ENCODE data around the gene ANKMY2. TPM values are rescaled to one million over a fixed set of nuclear protein-coding genes. Genes with fewer than 3 reads are reported as not detected.
A peak's percentile ranks its signal among the peaks of the same experiment; 100 is the strongest.
"Not testable (repeated sequence)": the region's sequence is repeated elsewhere in the genome, so short reads cannot be mapped to it uniquely, and the experiment has no call there.

ANKMY2 gene
- polyA plus RNA-seq, 1 donor from 2014 or later: 16.9 TPM

DNA sequence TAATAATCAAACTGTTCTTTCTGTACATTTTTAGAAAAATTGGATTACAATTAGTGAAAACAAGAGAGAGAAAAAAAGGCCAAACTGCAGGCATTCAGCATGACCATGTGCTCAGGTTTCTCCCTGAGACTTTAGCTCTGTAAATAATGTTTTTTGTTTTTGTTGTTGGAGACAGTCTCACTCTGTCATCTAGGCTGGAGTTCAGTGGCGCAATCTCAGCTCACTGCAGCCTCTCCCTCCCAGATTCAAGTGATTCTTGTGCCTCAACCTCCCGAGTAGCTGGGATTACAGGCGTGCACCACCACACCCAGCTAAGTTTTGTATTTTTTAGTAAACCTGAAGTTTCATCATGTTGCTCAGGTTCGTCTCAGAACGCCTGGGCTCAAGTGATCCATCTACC is 23.4 kb upstream of the ANKMY2 start:
- H3K27me3 Mint-ChIP-seq: no peaks in the 10 kb centered on the region
- peaks cover 22% of the 10 kb centered on the region for H3K36me3 Mint-ChIP-seq
- no peak overlapping the region for H3K4me3 Mint-ChIP-seq
- H3K27ac Mint-ChIP-seq: no peak overlapping the region
- peaks cover 0 to 2% (median 0%) of the 10 kb centered on the region in 3 donors for H3K9me3 Mint-ChIP-seq
- H3K4me1 Mint-ChIP-seq: peaks cover 0 to 6% (median 6%) of the 10 kb centered on the region in 3 donors

GRCh38 chr7:16668049-16668858 is 22.7 kb upstream of the ANKMY2 start:
- Mint-ChIP-seq H3K9me3 (peaks cover 0 to 2% (median 0%) of the 10 kb centered on the region in 3 donors), H3K4me1 (peaks cover 0 to 8% (median 7%) of the 10 kb centered on the region in 3 donors), H3K27ac (no peak overlapping the region), H3K36me3 (peaks cover 22% of the 10 kb centered on the region), H3K4me3 (no peak overlapping the region), H3K27me3 (no peaks in the 10 kb centered on the region)

DNA sequence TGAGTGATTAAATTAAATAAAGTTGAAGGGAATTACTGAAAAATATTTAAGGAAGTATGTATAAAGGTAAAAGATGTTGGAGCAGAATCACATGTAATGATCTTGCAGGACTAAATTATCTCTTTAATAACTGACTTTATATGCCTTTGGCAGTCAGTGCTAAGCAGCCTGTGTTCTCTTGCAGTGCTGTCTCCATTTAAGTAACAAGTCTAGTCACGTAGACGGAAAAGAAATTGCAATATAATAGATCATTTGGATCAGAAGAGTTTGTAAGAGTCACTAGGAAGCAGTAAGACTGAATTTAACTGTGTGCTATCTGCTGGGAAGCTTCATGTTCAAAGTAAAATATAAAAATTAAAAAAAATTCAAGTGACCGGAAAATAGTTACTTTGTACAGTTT is 21.8 kb upstream of the ANKMY2 start:
- Mint-ChIP-seq H3K9me3 (peaks cover 0 to 2% (median 0%) of the 10 kb centered on the region in 3 donors), H3K36me3 (peaks cover 19% of the 10 kb centered on the region), H3K4me1 (peaks cover 0 to 7% (median 7%) of the 10 kb centered on the region in 3 donors), H3K4me3 (no peak overlapping the region), H3K27ac (no peak overlapping the region), H3K27me3 (no peaks in the 10 kb centered on the region)

- peaks cover 6% of the 10 kb centered on the region for H3K36me3 Mint-ChIP-seq
- H3K27ac Mint-ChIP-seq: no peak overlapping the region
- H3K4me1 Mint-ChIP-seq: peaks cover 6 to 15% (median 13%) of the 10 kb centered on the region in 3 donors
- H3K4me3 Mint-ChIP-seq: no peak overlapping the region
- no peaks in the 10 kb centered on the region for H3K9me3 Mint-ChIP-seq
- H3K27me3 Mint-ChIP-seq: no peaks in the 10 kb centered on the region
Observed at GRCh38 chr7:16661924-16662323, 16.4 kb upstream of the ANKMY2 start.

- peaks cover 9 to 19% (median 13%) of the 10 kb centered on the region in 3 donors for H3K4me1 Mint-ChIP-seq
- H3K27me3 Mint-ChIP-seq: no peaks in the 10 kb centered on the region
- no peak overlapping the region for H3K27ac Mint-ChIP-seq
- peaks cover 6% of the 10 kb centered on the region for H3K36me3 Mint-ChIP-seq
- H3K9me3 Mint-ChIP-seq: no peaks in the 10 kb centered on the region
- H3K4me3 Mint-ChIP-seq: peak overlapping the region in 1 of 4 donors; percentile 50
Observed at GRCh38 chr7:16660702-16661464, 15.3 kb upstream of the ANKMY2 start.

DNA sequence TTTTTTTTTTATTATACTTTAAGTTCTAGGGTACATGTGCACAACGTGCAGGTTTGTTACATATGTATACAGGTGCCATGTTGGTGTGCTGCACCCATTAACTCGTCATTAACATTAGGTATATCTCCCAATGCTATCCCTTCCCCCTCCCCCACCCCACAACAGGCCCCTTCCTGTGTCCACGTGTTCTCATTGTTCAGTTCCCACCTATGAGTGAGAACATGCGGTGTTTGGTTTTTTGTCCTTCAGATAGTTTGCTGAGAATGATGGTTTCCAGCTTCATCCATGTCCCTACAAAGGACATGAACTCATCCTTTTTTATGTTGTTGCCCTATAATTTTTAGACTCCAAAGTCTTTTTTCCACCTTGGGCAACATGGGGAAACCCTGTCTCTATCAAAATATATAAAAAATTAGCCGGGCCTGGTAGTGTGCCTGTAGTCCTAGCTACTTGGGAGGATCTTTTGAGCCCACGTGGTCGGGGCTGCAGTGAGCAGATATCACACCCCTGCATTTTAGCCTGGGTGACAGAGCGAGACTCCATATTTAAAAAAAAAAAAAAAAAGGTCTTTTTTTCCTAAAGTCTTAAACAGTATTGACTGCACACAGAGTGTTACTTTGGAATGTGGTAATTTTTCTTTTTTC is 14.4 kb upstream of the ANKMY2 start:
- peaks cover 12 to 24% (median 17%) of the 10 kb centered on the region in 3 donors for H3K4me1 Mint-ChIP-seq
- H3K4me3 Mint-ChIP-seq, H3K27ac Mint-ChIP-seq, H3K9me3 Mint-ChIP-seq, H3K27me3 Mint-ChIP-seq, H3K36me3 Mint-ChIP-seq: not testable (repeated sequence)

DNA sequence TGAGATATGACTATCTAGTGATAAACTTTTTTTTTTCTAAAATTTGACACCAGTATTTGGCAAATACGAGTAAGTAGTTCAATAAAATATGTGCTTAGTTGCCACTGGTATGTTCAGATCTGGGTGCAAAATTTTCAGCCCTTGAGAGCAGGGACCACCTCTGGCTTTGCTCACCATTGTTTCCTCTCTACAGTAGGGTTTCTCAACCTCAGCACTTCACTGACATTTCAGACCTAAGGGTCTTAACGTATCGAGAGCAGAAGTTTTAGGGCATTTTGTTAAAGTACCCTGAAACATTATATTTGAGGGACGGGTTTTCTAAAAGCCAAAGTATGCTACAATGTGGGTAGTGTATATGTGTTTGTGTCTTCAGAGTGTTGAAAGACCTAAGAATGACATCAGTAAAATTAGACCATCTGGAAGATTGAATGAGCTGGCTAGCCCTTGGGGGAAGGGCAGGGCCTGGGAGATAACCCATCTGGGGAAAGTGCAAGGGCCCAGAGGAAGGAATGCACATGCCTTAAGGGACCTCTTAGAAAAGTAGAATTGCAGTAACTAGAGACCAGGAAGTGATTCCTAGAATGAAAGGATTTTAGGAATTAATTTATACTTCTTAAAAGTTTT is 12.2 kb upstream of the ANKMY2 start:
- no peaks in the 10 kb centered on the region for H3K9me3 Mint-ChIP-seq
- H3K27me3 Mint-ChIP-seq: no peaks in the 10 kb centered on the region
- H3K27ac Mint-ChIP-seq: no peak overlapping the region
- H3K36me3 Mint-ChIP-seq: no peaks in the 10 kb centered on the region
- peaks cover 16 to 22% (median 17%) of the 10 kb centered on the region in 3 donors for H3K4me1 Mint-ChIP-seq
- no peak overlapping the region for H3K4me3 Mint-ChIP-seq

DNA sequence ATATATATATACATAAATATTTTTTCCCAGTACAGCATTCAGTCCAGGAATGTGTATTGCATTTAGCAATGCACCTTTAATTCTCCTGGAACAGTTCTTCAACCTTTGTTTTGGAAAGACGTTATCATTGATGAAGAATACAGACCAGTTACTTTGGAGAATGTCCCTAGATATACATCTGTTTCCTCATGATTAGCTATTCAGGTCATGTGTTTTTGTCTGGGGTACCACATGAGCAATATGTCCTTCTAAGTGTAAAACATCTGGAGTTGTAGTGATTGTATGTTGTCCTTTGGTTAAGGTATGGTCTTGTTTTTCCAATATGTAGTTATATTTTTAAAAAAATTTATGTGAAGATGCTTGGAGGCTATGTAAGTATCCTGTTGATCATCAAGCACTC is 10.6 kb upstream of the ANKMY2 start:
- peaks cover 13 to 27% (median 20%) of the 10 kb centered on the region in 3 donors for H3K4me1 Mint-ChIP-seq
- no peaks in the 10 kb centered on the region for H3K27me3 Mint-ChIP-seq
- H3K27ac Mint-ChIP-seq: no peak overlapping the region
- H3K4me3 Mint-ChIP-seq: no peak overlapping the region
- no peaks in the 10 kb centered on the region for H3K36me3 Mint-ChIP-seq
- no peaks in the 10 kb centered on the region for H3K9me3 Mint-ChIP-seq

DNA sequence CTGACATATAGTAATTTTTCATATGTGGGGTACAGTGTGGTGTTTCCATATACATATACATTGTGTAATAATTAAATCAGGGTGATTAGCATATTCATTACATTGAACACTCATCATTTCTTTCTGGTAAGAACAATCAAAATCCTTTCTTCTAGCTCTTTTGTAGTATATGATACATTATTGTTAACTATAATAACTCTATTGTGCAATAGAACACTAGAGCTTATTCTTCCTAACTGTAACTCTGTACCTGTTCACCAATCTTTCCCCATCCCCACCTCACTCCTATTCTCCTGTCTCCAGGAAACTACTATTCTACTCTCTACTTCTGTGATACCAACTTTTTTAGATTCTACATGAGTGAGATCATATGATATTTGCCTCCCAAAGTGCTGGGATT is 9.8 kb upstream of the ANKMY2 start:
- H3K27me3 Mint-ChIP-seq: no peaks in the 10 kb centered on the region
- H3K4me3 Mint-ChIP-seq: no peak overlapping the region
- H3K27ac Mint-ChIP-seq: peak overlapping the region in 1 of 3 donors; percentile 36
- H3K9me3 Mint-ChIP-seq: no peaks in the 10 kb centered on the region
- peaks cover 2% of the 10 kb centered on the region for H3K36me3 Mint-ChIP-seq
- peaks cover 12 to 27% (median 18%) of the 10 kb centered on the region in 3 donors for H3K4me1 Mint-ChIP-seq

GRCh38 chr7:16652888-16653287 is 7.3 kb upstream of the ANKMY2 start:
- Mint-ChIP-seq H3K27me3 (no peaks in the 10 kb centered on the region), H3K4me3 (no peak overlapping the region), H3K9me3 (no peaks in the 10 kb centered on the region), H3K36me3 (peaks cover 2% of the 10 kb centered on the region), H3K4me1 (peaks cover 12 to 36% (median 35%) of the 10 kb centered on the region in 3 donors), H3K27ac (no peak overlapping the region)

GRCh38 chr7:16652240-16652583 is 6.7 kb upstream of the ANKMY2 start:
- H3K36me3 Mint-ChIP-seq: peaks cover 2% of the 10 kb centered on the region
- H3K27me3 Mint-ChIP-seq: no peaks in the 10 kb centered on the region
- no peak overlapping the region for H3K27ac Mint-ChIP-seq
- no peak overlapping the region for H3K4me3 Mint-ChIP-seq
- H3K9me3 Mint-ChIP-seq: no peaks in the 10 kb centered on the region
- H3K4me1 Mint-ChIP-seq: peaks cover 18 to 40% (median 36%) of the 10 kb centered on the region in 3 donors

DNA sequence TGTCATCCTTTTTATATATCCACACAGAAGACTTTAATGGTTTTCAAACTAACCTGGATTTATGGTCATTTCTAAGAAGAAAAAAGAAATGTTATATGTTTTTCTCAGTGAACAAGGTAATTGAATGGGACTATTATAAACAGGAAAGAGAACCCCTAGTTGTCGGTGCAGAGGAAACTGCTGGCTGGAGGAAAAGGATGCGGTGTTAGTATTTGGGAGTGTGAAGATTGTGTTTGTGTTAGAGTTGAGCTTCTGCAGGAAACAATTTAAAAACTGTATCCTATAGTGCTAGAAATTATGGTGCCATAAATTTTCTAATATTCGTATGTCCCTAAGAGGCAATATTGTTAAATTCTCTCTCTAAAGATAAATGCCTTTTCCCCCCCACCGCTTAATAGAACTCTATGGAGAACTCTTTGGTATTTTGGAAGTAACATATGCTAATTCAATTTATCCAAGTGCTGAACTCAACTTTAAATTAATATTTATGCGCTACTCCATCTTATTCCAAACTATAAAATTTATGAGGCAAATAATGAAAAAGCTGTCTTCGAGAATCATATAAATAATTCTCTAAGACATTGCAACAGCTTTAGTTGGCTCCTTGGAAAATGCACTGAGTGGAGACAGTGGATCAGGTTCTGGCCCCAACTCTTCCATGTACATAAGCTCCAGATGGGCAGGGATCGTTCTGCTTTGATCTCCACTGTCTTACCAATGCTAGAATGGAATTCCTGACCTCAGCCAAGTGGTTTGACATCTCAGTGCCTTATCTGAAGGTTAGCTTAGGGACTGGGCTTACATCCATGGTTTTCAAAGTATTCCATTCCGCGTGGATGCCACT is 6.1 kb upstream of the ANKMY2 start:
- peaks cover 24 to 42% (median 39%) of the 10 kb centered on the region in 3 donors for H3K4me1 Mint-ChIP-seq
- H3K9me3 Mint-ChIP-seq: no peaks in the 10 kb centered on the region
- no peaks in the 10 kb centered on the region for H3K27me3 Mint-ChIP-seq
- H3K4me3 Mint-ChIP-seq: no peak overlapping the region
- H3K27ac Mint-ChIP-seq: no peak overlapping the region
- H3K36me3 Mint-ChIP-seq: peaks cover 2% of the 10 kb centered on the region

- H3K36me3 Mint-ChIP-seq: peaks cover 2% of the 10 kb centered on the region
- no peak overlapping the region for H3K4me3 Mint-ChIP-seq
- no peaks in the 10 kb centered on the region for H3K9me3 Mint-ChIP-seq
- no peak overlapping the region for H3K27ac Mint-ChIP-seq
- peaks cover 23 to 40% (median 39%) of the 10 kb centered on the region in 3 donors for H3K4me1 Mint-ChIP-seq
- no peaks in the 10 kb centered on the region for H3K27me3 Mint-ChIP-seq
Observed at GRCh38 chr7:16650266-16650665, 4.7 kb upstream of the ANKMY2 start.

GRCh38 chr7:16649196-16649595 is 3.6 kb upstream of the ANKMY2 start:
- Mint-ChIP-seq H3K27ac (peak overlapping the region in 1 of 3 donors; percentile 46), H3K9me3 (no peaks in the 10 kb centered on the region), H3K36me3 (peaks cover 2% of the 10 kb centered on the region), H3K27me3 (no peaks in the 10 kb centered on the region), H3K4me1 (peaks cover 26 to 40% (median 40%) of the 10 kb centered on the region in 3 donors), H3K4me3 (peak overlapping the region in 1 of 4 donors; percentile 87)
